Activated CD4-positive, alpha-beta T cell treated with anti-CD3 and anti-CD28 coated beads for 24 hours (primary cell): Measurements from ENCODE around the gene NAB1.
"Not testable (repeated sequence)": the region's sequence is repeated elsewhere in the genome, so short reads cannot be mapped to it uniquely, and the experiment has no call there.

Experiments
- DNase-seq, 2 donors: peaks; one replicate each; pipeline ENCODE4 v3.0.0-alpha.2; 2020; ENCODE audit warnings: low read depth in 2 of 2

Gene NAB1, protein sequence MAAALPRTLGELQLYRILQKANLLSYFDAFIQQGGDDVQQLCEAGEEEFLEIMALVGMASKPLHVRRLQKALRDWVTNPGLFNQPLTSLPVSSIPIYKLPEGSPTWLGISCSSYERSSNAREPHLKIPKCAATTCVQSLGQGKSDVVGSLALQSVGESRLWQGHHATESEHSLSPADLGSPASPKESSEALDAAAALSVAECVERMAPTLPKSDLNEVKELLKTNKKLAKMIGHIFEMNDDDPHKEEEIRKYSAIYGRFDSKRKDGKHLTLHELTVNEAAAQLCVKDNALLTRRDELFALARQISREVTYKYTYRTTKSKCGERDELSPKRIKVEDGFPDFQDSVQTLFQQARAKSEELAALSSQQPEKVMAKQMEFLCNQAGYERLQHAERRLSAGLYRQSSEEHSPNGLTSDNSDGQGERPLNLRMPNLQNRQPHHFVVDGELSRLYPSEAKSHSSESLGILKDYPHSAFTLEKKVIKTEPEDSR

DNA sequence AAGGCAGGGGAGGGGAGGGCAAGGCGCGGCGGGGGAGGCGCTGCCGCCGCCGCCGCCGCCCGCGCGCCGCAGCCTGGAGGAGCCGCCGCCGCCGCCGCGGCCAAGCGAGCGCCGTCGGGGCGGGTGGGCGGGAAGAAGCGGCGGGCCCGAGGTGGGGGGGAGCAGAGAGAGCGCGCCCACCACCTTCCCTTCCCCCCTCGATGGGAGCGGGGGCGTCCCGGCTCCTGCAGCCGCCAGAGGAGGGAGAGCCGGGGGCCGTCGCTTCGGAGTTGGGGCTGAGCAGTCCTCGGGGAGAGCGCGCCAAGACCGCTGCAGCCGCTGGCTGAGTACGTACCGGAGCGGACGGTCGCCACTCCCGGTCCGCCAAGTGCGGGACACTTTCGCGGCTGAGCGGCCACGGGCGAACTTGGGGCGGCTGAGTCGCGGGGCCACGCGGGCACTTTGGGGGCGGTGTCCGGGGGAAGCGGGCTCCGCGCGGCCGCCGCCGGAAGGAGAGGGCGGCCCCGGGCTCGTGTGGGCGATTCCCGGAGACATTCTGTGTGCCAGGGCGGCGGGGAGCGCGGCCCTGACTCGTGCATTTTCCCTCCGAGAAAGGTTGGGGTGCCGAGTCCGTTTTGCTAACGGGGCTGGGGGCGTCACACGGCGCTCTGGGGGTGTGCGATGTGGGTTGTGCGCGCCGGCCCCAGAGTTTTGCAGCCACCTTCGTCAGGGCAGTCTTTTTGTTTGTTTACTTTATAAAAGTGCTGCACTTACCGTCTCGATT lies at the start of gene NAB1:
NAB1 (plus strand) TSS at position 49 of the 763 bp plus-strand sequence. CDS start 10,094 bp downstream, outside the sequence.
- DNase-seq, result peak; percentile 30 to 41

DNA sequence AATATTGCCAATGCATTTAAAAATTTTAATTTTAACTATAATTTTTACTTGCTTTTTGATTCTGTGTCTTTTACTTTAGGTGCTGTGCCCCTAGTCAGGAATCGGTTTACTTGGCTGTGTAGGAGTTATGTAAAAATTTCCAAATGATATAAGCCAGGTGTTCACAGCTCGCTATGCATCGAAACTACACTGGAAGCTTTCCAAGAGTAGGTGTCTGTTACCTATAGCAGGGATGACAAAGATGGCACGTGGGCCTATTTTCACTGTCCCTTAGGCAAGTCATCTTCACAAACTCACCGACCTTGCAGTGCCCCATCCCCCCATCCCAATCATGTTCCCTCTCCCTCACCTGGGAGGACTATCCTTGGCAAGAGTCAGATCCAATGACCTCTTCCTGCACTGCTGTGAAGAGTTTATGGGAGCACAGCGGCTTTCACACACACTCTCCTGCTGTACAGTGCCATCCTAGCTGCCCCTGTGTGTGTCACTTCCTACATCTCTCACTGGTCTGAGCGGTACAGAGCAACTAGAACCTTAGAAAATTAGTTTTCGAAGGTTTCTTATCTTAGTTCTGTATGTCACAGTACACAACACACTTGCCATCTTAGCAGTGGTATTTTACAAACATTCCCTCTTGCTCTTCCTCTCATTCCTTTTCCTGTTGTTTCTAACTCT lies 49.2 kb upstream of the NAB1 start:
- DNase-seq, result no peak

DNA sequence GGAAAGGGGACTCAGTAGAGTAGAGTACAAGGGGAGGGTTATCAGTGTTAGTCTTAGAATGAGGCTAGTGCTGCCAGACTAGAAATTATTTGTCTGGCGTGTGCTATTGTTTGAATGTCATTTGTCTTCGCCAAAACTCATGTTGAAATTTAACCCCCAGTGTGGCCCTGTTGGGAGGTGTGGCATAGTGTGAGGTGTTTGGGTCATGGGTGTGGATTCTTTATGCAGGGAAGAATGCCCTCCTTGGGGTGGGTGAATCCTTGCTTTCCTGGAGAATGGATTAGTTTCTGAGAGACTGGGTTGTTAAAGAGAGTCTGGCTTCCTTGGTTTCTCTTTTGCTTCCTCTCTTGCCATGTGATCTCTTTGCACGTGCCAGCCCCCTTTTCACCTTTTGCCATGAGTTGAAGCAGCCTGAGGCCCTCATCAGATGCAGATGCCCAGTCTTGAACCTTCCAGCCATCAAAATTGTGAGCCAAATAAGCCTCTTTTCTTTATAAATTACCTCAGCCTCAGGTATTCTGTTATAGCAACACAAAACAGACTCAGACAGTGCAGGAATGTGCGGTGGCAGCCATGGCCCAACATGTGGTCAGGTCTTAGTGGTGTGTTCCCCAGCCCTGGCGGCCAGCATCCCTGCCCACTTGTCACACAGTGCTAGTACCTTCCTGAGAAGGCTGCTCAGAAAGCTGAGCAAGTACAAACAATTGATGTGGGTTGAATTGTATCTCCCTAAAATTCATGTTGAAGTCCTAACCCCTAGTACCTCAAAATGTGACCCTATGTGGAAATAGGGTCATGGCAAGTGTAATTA lies 48.4 kb upstream of the NAB1 start:
- DNase-seq, result no peak

DNA sequence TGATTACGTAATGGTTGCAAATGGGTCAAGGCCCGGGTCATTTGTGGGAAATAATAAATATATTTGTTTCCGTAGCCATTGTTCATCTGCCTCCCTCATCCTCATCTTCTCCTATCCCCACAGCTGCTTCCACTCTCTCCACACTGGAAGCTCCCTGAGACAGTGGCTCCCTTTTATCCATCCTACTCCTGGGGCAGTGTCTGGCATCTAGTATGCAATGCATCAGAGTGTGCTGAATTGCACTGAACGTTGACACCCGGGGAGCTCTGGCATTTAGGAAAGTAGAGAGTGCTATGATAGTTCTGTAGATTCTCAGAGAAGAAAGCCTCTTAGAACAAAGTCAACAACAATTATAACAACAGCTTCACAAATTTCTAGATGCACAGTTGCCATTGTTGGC lies 45.5 kb upstream of the NAB1 start:
- DNase-seq, result no peak

DNA sequence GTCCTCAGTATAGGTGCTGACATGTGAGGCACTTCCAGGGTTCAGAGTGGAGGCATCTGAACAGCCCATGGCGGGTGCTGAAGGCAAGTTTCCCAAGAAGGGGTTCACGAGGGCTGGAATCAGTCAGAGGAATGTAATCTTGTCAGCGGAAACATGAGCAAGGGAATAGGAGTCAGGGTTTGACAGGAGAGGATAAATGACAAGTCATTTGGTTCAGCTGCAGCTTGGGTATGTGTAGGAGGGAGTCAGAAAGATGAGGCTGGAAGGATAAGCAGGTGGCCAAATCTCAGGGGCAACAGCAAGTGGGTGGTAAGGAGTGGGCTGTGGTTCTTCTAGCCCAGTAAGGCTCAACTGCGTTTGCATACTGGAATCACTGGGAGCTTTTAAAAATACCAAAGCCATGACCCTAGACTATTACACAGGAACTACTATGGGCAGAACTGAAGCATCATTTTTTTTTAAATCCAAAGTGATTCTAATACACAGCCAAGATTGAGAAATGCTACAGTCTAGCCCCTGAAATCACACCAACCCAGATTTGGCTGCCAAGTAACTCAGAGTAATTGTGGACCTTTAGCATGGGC lies 41.8 kb upstream of the NAB1 start:
- no peak for DNase-seq

DNA sequence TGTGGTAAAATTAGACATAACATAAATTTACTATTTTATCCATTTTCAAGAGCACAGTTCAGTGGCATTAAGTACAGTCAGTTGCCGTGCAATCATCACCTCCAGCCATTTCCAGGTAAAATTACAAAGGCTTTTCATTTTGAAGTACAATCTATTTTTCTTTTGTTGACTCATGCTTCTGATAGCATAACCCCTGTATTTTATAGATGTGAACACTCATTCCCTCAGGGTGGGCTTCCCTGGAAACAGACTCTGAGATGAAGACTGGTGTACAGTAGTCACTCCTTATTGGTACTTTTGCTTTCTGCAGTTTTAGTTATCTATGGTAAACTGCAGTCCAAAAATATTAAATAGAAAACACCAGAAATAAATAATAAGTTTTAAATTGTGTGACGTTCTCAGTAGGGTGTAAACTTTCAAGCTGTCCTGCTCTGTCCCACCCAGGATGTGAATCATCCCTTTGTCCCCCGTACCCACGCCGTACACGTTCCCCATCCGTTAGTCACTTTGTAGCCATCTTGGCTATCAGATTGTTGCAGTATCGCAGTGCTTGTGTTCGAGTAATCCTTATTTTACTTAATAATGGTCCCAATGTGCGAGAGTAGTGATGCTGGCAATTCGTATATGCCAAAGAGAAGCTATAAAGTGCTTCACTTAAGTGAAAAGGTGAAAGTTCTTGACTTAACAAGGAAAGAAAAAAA lies 41.1 kb upstream of the NAB1 start:
- DNase-seq, result no peak

DNA sequence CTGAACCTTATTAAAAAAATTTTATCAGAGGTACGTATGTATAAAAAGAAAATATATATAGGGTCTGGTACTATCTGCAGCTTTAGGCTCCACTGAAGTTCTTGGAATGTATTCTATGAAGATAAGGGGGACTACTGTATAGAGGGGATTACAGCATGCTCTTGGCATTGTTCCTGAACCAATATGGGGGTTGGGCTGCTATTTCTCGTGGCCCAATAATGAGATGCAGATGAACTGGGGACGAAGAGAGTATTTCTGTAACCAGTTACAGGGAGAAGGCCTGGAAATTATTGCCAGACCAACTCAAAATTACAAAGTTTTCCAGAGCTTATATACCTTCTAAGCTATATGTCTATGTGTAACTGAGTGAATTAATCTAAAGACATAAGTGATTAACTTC lies 40.0 kb upstream of the NAB1 start:
- DNase-seq, result not testable (repeated sequence)

DNA sequence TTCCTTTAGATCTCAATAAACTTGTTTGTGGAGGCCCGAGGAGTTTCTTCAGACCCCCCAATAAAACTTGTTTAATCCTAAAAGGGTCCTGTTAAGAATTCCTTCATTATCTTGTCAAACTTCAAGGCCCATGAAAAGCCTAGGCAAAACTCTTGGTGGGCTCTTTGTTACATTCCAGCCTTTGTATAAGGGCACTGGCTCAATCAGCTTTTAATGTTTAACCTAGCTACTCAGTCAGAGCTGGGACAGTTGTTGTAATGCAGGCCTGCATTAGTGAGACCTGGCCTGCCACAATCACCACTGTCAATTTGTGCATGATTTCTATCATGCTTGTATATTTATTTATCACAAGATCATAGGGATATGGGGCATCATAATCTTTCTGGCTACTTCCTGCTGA lies 39.5 kb upstream of the NAB1 start:
- not testable (repeated sequence) for DNase-seq

DNA sequence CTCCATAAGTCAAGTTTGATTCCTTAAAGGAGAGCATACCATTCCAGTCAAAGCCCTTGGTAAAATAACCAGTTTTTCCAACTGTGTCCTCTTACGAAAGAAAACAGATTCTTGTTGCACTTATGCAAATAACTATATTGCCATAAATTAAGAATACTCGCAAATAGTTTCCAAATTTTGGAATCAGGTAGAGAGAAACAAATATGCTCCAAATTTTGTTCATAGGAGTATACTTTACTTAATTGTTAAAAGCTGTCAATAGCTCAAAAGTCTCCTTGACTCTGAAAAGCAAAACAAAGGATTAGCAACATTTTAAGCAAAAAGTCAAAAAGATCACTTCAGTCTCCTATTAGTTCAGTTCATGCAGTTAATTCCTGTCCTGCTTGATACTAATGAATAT lies 38.4 kb upstream of the NAB1 start:
- DNase-seq, result not testable (repeated sequence)

DNA sequence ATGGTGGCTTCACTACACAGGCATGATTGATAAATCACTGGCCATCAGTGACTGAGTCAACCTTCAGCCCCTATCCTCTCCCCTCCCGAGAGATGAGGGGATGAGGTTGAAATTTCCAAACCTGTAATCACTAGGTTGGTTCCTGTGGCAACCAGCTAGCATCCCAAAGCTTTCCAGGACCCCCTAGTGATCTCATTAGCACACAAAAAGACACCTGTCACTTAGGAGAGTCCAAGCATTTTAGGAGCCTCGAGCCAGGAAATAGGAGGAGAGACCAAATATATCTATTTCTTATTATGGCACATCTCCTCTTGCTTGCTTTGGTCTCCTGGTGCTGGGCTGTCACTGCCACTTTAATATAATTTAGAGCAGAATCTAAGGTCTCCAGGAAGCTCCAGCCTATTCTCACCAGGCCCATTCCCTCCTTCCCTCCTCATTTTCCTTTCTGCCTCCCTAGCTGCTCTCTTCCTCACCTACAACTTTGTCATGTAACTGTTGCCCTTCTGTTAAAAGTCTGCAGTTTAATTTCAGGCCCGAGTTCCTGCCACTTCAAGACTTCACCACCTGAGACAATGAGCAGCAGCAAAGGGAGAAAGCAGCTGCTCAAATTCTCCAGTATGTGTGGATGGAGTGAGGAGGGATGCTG lies 33.2 kb upstream of the NAB1 start:
- DNase-seq, result no peak

DNA sequence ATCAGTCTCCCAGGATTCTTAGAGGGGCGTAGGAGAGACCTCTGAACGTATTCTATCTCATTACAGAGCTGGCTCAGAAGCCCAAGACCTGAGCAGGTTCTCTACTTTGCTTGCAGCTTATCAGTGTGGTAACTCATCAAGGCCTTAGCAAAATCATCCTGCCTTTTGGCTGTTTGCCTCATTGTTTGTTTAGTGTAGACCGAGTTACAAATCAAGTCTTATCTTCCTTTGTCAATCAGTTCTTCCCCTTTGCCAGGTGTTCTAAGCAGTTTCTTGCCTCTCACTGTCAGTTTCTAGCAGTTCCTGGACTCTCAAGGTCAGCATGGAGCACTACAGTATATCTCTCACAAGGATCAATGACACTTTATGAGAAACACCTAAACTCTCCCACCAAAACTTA lies 30.9 kb upstream of the NAB1 start:
- DNase-seq, result no peak

DNA sequence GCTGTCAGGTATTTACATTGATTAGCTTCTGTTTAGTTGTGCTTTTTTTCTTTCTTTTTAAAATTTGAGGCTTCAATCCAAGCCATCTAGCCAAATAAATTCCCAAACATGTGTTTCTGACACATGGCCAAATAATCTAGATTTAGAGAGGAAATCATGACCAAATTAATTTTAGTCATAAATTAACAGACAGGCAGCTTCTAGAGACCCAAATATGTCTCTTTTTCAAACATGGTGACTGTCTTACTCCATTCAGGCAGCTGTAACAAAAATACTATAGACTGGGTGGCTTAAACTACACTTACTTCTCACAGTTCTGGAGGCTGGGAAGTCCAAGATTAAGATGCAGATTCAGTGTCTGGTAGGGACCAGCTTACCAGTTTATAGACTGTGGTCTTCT lies 23.2 kb upstream of the NAB1 start:
- DNase-seq, result no peak

DNA sequence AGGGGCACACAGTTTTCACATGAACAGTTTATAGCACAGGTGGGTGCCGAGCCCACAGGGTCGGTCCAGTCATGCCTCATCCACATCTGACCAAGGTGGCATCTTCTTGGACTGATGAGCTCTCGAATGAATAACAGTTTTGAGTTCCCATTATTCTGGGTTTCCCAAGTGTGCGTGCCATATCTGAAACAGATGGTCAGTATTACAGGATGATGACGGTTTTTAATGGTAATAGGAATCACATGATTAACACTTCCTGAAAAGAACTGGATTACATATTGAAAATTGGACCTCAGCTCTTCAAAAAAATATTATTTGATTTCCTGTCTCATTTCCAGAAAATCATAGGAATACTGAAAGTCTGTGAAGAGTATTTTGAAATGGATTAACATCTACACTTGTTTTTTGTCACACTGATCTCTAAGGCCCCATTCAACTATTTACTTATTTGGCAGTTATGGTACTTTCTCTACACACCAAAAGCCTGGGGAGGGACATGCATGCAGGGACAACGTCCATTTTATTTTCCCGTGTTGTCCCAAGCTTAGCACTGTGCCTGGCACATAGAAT lies 22.2 kb upstream of the NAB1 start:
- DNase-seq, result no peak

DNA sequence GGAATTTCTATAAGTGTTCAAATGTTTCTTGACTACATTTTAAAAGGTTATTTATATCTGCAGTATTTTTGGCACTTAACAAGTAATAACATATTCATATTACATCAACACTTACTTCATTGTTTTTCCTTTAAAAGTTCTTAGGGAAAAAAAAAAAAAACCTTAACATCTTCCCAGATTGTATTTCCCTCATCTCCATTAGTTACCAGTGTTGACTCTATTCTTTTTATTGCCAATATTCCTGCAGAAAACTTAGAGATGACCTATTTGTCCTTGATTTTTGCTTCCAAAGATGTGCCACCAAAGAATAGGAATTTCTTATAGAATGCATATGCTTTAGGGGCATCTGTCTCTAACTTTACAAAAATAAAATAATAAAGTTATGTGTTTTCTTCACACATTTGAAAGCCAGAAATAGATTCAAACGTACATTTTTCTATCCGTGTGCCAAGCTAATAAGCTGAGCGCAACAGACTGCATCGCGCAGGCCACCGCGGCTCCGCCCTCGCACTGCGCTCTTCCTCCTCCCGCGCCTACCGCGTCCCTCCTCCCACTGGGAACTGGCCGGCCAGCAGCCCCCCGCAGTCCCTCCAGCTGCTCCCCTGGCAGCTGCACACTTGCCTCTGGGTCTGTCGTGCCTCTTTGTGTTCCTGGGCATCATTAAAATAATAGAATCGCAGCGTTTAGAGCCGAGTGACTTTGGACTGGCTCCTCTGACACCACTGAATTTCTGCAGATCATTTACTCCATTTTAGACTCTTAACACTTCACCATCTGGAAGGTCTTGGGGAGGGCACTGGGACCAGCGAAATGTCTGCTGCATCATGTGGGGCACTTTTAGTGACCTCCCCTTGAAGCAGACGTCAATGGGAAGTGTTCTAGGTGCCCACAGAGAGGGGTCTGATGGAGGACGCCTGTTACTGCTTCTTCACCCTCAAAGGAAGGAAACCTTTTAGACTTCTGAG lies 21.2 kb upstream of the NAB1 start:
- no peak for DNase-seq

DNA sequence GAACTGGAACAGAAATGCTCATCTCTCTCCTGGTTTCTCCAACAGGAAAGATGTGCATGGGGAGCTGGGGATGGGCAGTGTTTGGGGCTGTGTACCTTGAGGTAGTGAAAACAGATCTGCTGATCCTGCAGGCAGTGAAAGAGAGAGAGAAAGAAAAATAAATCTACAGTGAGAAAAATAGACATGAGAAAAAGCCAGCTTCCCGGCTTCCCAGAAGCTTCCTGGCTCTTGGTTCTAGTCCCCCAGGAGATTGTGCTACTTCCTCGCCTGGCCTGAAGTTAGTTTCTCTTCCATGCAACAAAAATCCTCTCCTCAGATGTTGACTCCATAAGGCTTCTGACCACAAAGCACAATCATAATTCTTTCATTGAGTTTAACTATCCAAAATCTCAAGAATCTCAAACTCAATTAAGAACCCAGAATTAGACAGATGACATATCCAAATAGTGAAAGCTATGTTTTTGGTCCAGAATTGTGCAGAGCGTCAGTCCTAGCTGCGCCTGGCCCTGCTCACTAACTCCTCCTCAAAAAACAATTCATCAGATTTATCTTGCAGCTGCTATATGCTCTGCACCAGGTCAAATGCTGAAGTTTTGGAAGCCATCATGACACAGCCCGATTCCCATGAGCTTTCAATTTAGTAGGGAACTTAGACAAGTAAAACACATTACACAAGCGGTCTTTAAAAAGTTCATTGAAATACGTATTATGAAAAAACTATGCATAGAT lies 20.1 kb upstream of the NAB1 start:
- DNase-seq, result no peak

DNA sequence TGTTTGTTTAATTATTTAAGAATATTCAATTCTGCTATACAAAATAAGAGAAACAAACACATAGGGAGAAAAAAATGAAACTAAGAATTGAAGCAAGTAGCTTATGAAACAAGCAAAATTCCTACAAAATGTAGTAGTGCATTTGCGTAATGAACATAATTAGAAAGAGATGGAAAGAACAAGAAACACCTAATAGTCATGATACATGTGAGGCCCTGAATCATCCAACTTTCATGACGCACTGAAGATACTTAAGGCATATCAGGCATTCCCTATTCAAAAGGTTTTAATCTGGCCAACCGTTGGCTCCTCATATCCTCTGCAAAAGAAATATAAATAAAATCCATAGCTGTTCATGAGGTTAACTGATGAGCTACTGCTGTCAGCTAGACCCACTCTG lies 14.5 kb upstream of the NAB1 start:
- DNase-seq, result no peak

DNA sequence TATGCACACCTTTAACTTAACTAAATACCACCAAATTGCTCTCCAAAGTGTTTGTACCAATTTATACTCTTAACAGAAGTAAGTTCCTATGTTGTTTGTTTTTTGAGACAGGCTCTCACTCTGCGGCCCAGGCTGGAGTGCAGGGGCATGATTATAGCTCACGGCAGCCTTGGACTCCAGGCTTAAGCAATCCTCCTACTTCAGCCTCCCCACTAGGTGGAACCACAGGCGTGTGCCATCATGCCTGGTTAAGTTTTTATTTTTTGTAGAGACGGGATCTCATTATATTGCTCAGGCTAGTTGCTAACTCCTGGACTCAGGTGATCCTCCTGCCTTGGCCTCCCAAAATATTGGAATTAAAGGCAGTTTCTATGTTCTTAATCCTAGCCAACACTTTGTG lies 13.1 kb upstream of the NAB1 start:
- no peak for DNase-seq

DNA sequence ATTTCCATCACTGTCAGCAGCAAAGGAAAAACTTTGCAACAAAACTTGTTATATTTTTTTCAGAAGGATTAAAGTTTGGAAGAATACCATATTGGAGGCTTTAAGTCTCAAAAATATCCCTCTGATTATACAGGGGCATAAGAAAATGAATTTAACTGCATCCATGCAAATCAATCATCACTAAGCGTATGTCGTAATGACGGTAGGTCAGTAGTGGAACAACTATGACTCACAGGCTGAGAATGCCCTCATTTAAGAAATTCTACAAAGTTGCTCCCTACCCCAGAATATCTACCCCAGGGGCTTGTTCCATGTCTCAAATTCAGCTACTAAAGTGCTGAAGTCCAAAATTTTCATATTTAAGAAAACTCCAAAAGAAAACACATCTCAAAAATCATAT lies 12.5 kb upstream of the NAB1 start:
- DNase-seq, result no peak
